CD8-positive, alpha-beta memory T cell (primary cell): ENCODE data around the gene STK33. TPM values are rescaled to one million over a fixed set of nuclear protein-coding genes. Genes with fewer than 3 reads are reported as not detected.

Experiments
- CTCF ChIA-PET: fragments of 350-600 bp; sonication (Branson Sonifier 250); formaldehyde crosslinking; loops from one replicate; lab custom pipeline; 2021; ENCODE audit warnings: antibody characterized with exemption; lab: Charles Lee
- POLR2A ChIA-PET: fragments of 350-600 bp; sonication (Branson Sonifier 250); formaldehyde crosslinking; loops from one replicate; lab custom pipeline; 2021; ENCODE audit warnings: antibody characterized with exemption; lab: Charles Lee
- DNase-seq, 5 donors: peaks; one replicate each; pipeline versions ENCODE4 v3.0.0 to v3.0.0-alpha.2; 2020 to 2022; ENCODE audit warnings: mixed read lengths in 1 of 5
- H3K27ac ChIP-seq: one replicate; pipeline ENCODE4 v1.7.0; 2013; ENCODE audit warnings: low read depth, mild to moderate bottlenecking, low read length, moderate library complexity
- H3K27me3 ChIP-seq: 2 replicates; pipeline ENCODE4 v1.7.0; 2013; ENCODE audit warnings: low read length, mild to moderate bottlenecking; ENCODE audit not compliant: insufficient read depth, poor library complexity, severe bottlenecking
- H3K36me3 ChIP-seq: 2 replicates; pipeline ENCODE4 v1.7.0; 2013; ENCODE audit warnings: mild to moderate bottlenecking, low read length, moderate library complexity; ENCODE audit not compliant: insufficient read depth
- H3K4me1 ChIP-seq: 2 replicates; pipeline ENCODE4 v1.7.0; 2013; ENCODE audit warnings: mild to moderate bottlenecking, low read length, moderate library complexity; ENCODE audit not compliant: insufficient read depth
- H3K4me3 ChIP-seq: 2 replicates; pipeline ENCODE4 v1.7.0; 2013; ENCODE audit warnings: mild to moderate bottlenecking, low read length
- H3K9me3 ChIP-seq: 2 replicates; pipeline ENCODE4 v1.7.0; 2013; ENCODE audit warnings: mild to moderate bottlenecking, low read length
- H3K27ac Mint-ChIP-seq, 8 donors: one replicate each; pipeline ENCODE4 v1.8.0; 2020 to 2021; ENCODE audit warnings: mixed read lengths in 8 of 8, mild to moderate bottlenecking in 6 of 8, inconsistent platforms in 3 of 8, moderate library complexity in 3 of 8
- H3K27me3 Mint-ChIP-seq, 2 donors: one replicate each; pipeline ENCODE4 v1.8.0; 2020 to 2021; ENCODE audit warnings: mixed read lengths in 2 of 2, mild to moderate bottlenecking in 1 of 2, moderate library complexity in 1 of 2
- H3K36me3 Mint-ChIP-seq, 3 donors: one replicate each; pipeline ENCODE4 v1.8.0; 2020 to 2021; ENCODE audit warnings: mixed read lengths in 3 of 3, inconsistent platforms in 1 of 3, mild to moderate bottlenecking in 1 of 3
- H3K4me1 Mint-ChIP-seq, 3 donors: one replicate each; pipeline ENCODE4 v1.8.0; 2020 to 2021; ENCODE audit warnings: mixed read lengths in 3 of 3, inconsistent platforms in 1 of 3, mild to moderate bottlenecking in 1 of 3
- H3K4me3 Mint-ChIP-seq, 7 donors: one replicate each; pipeline ENCODE4 v1.8.0; 2020 to 2021; ENCODE audit warnings: mixed read lengths in 7 of 7, mild to moderate bottlenecking in 6 of 7, moderate library complexity in 4 of 7, inconsistent platforms in 2 of 7
- H3K9me3 Mint-ChIP-seq, 5 donors: one replicate each; pipeline ENCODE4 v1.8.0; 2020 to 2022; ENCODE audit warnings: mixed read lengths in 5 of 5, mild to moderate bottlenecking in 3 of 5, moderate library complexity in 2 of 5, inconsistent platforms in 1 of 5
- polyA plus RNA-seq: library from polyadenylated mRNA; unstranded; fragments of 300-500 nt; fragmentation: Illumina TruSeq; gene quantifications from one replicate; pipeline ENCODE4 v1.2.3, GENCODE V29; 2021
- total RNA-seq, 2 experiments: library from RNA; stranded (reverse); gene quantifications; one replicate each; pipeline ENCODE4 v1.2.3, GENCODE V29; 2021

The STK33 gene
- total and polyA plus RNA-seq, 3 experiments from 2014 or later: 1.5 to 3.4 (median 2.5) TPM

- POLR2A ChIA-PET: no interaction called here
- H3K27me3 ChIP-seq: no peaks in the 10 kb centered on the region
- no peak overlapping the region for H3K27ac ChIP-seq
- H3K36me3 ChIP-seq: no peaks in the 10 kb centered on the region
- Mint-ChIP-seq H3K27ac (no peak overlapping the region), H3K4me1 (no peaks in the 10 kb centered on the region), H3K4me3 (no peak overlapping the region), H3K9me3 (peaks cover 0 to 3% (median 0%) of the 10 kb centered on the region in 5 donors), H3K36me3 (no peaks in the 10 kb centered on the region), H3K27me3 (peaks cover 0 to 9% of the 10 kb centered on the region in 2 donors)
- H3K4me3 ChIP-seq: no peak overlapping the region
- H3K4me1 ChIP-seq: no peaks in the 10 kb centered on the region
- CTCF ChIA-PET: no interaction called here
- no peaks in the 10 kb centered on the region for H3K9me3 ChIP-seq
- no peak for DNase-seq
These were observed 201.1 kb downstream of the STK33 start for GRCh38 chr11:8392886-8393285.

- no peak for DNase-seq
- no peak overlapping the region for H3K4me3 Mint-ChIP-seq
- H3K27me3 ChIP-seq: no peaks in the 10 kb centered on the region
- no peak overlapping the region for H3K27ac Mint-ChIP-seq
- no peaks in the 10 kb centered on the region for H3K36me3 Mint-ChIP-seq
- no peaks in the 10 kb centered on the region for H3K9me3 ChIP-seq
- ChIA-PET CTCF (no interaction called here), POLR2A (no interaction called here)
- H3K27ac ChIP-seq: no peak overlapping the region
- peaks cover 0 to 2% (median 0%) of the 10 kb centered on the region in 5 donors for H3K9me3 Mint-ChIP-seq
- no peak overlapping the region for H3K4me3 ChIP-seq
- no peaks in the 10 kb centered on the region for H3K4me1 Mint-ChIP-seq
- H3K27me3 Mint-ChIP-seq: peaks cover 0 to 6% of the 10 kb centered on the region in 2 donors
- no peaks in the 10 kb centered on the region for H3K36me3 ChIP-seq
- H3K4me1 ChIP-seq: no peaks in the 10 kb centered on the region
These were observed 201.9 kb downstream of the STK33 start for GRCh38 chr11:8392166-8392565.

DNA sequence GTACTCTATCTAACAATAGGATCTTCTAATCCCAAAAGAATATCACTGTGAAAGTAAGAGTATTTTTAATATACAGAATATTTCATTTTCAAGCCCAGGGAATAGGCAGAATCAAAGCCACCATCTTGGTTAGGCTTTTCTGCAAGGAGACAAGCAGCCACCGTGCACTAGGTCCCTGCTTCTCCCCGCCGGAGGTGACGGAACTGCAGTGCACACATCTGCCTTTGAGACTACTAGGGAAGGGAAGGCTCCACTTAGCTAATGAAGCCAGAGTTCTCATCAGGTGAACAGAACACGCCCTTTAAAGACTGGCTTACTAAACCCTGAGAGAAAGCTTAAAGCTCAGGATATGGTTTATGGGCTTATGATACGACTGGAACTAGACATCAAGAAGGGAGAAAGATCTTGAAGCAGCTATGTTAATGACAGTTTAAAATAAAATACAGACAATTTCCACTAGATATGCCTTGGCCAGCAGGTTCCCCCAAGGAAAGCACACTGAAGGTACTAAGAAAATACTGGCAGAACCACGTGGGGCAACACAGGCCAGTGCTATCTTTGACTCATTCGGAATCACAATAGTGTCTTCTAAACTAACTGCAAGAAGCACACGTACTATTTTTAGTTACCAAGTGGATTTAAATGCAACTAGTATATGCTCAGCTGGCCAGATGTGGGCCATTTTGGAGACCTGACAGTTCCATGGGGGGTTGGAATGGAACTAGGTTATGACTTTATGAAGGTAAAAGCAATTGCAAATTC, 203.0 kb downstream of the STK33 start:
- Histone ChIP-seq H3K27ac (no peak overlapping the region), H3K36me3 (no peaks in the 10 kb centered on the region), H3K9me3 (no peaks in the 10 kb centered on the region), H3K4me3 (no peak overlapping the region), H3K4me1 (no peaks in the 10 kb centered on the region), H3K27me3 (peaks cover 3% of the 10 kb centered on the region)
- Mint-ChIP-seq H3K9me3 (no peaks in the 10 kb centered on the region), H3K27me3 (peaks cover 0 to 6% of the 10 kb centered on the region in 2 donors), H3K36me3 (no peaks in the 10 kb centered on the region), H3K27ac (no peak overlapping the region), H3K4me1 (no peaks in the 10 kb centered on the region), H3K4me3 (no peak overlapping the region)
- no peak for DNase-seq
- ChIA-PET CTCF (no interaction called here), POLR2A (no interaction called here)

- Mint-ChIP-seq H3K9me3 (no peaks in the 10 kb centered on the region), H3K27ac (peak overlapping the region in 1 of 8 donors; percentile 11), H3K27me3 (peaks cover 0 to under 1% of the 10 kb centered on the region in 2 donors), H3K4me3 (no peak overlapping the region), H3K4me1 (peaks cover 0 to 3% (median 0%) of the 10 kb centered on the region in 3 donors), H3K36me3 (no peaks in the 10 kb centered on the region)
- POLR2A ChIA-PET: no interaction called here
- Histone ChIP-seq H3K36me3 (no peaks in the 10 kb centered on the region), H3K4me3 (no peak overlapping the region), H3K27me3 (peaks cover 3% of the 10 kb centered on the region), H3K4me1 (no peaks in the 10 kb centered on the region), H3K9me3 (no peaks in the 10 kb centered on the region), H3K27ac (no peak overlapping the region)
- DNase-seq: no peak
- CTCF ChIA-PET: no interaction called here
These were observed 204.7 kb downstream of the STK33 start for GRCh38 chr11:8389029-8389996.

- Histone ChIP-seq H3K36me3 (no peaks in the 10 kb centered on the region), H3K9me3 (no peaks in the 10 kb centered on the region), H3K4me1 (no peaks in the 10 kb centered on the region), H3K27me3 (peaks cover 3% of the 10 kb centered on the region), H3K4me3 (no peak overlapping the region), H3K27ac (no peak overlapping the region)
- H3K36me3 Mint-ChIP-seq: no peaks in the 10 kb centered on the region
- no peak overlapping the region for H3K27ac Mint-ChIP-seq
- ChIA-PET POLR2A (no interaction called here), CTCF (no interaction called here)
- H3K4me3 Mint-ChIP-seq: no peak overlapping the region
- H3K27me3 Mint-ChIP-seq: no peaks in the 10 kb centered on the region
- no peaks in the 10 kb centered on the region for H3K9me3 Mint-ChIP-seq
- DNase-seq: no peak
- peaks cover 0 to 3% (median 0%) of the 10 kb centered on the region in 3 donors for H3K4me1 Mint-ChIP-seq
These were observed 206.3 kb downstream of the STK33 start for GRCh38 chr11:8387693-8388092.

- H3K4me3 Mint-ChIP-seq: no peak overlapping the region
- no peaks in the 10 kb centered on the region for H3K9me3 ChIP-seq
- H3K4me3 ChIP-seq: no peak overlapping the region
- H3K36me3 ChIP-seq: no peaks in the 10 kb centered on the region
- H3K36me3 Mint-ChIP-seq: no peaks in the 10 kb centered on the region
- no peak overlapping the region for H3K27ac Mint-ChIP-seq
- peaks cover 0 to 3% (median 0%) of the 10 kb centered on the region in 3 donors for H3K4me1 Mint-ChIP-seq
- H3K27me3 ChIP-seq: peaks cover 3% of the 10 kb centered on the region
- POLR2A ChIA-PET: no interaction called here
- no peak for DNase-seq
- no peaks in the 10 kb centered on the region for H3K27me3 Mint-ChIP-seq
- no peaks in the 10 kb centered on the region for H3K4me1 ChIP-seq
- CTCF ChIA-PET: no interaction called here
- no peak overlapping the region for H3K27ac ChIP-seq
- no peaks in the 10 kb centered on the region for H3K9me3 Mint-ChIP-seq
These were observed 206.9 kb downstream of the STK33 start for GRCh38 chr11:8387141-8387540.

DNA sequence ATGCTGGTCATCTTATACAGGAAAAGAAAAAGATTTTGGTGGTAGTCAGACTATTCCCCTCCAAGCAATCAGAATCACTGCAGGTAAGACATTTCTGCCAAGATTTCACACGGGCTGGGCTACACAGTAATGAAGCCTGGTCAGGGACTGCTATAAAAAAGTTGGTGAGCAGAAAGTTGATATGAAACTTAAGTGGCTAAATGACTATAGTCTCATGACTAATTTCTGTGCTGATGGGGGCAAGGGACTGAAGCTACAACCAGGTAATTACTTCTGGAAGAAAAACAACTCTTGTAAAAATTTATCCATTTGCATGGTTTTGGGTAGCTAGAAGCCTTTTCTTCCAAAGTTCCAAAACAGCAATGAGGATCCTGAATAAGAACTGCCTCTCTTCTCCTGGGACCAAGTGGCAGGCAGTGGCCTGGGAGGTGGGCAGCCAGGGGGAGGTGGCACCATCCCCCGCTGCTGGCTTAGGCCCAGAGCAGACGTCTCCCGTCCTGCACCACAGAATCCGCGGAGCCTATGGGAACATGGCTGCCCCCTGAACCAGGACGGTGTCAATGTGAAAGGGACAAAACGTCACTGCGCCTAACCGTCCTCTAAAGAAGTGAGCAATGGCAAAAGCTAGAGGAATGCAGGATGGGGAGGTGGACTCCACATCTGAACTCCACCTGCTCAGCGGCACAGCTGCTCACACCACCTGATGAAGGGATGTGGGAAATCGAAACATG, 207.7 kb downstream of the STK33 start:
- H3K9me3 Mint-ChIP-seq: no peaks in the 10 kb centered on the region

More for the DNA sequence above, 207.7 kb downstream of the STK33 start:
- Mint-ChIP-seq H3K27ac (no peak overlapping the region), H3K4me1 (peaks cover 0 to 3% (median 0%) of the 10 kb centered on the region in 3 donors), H3K4me3 (no peak overlapping the region), H3K27me3 (no peaks in the 10 kb centered on the region), H3K36me3 (no peaks in the 10 kb centered on the region)
- Histone ChIP-seq H3K27ac (no peak overlapping the region), H3K36me3 (no peaks in the 10 kb centered on the region), H3K4me3 (no peak overlapping the region), H3K27me3 (peaks cover 3% of the 10 kb centered on the region), H3K9me3 (no peaks in the 10 kb centered on the region), H3K4me1 (no peaks in the 10 kb centered on the region)
- POLR2A ChIA-PET: no interaction called here
- no peak for DNase-seq
- CTCF ChIA-PET: no interaction called here
